Stimulated activated CD8-positive, alpha-beta memory T cell treated with anti-CD3 and anti-CD28 coated beads, Interleukin-15, amount 100 ng/mL, for 24 hours (primary cell): ENCODE results near the gene MET.

Experiments used
- DNase-seq: peaks from one replicate; pipeline ENCODE4 v3.0.0-alpha.2; 2020; ENCODE audit warnings: low read depth

MET gene

GRCh38 chr7:116783666-116784318 lies 111.8 kb downstream of the MET start:
- DNase-seq, result no peak

- no peak for DNase-seq
These were observed 112.7 kb downstream of the MET start for GRCh38 chr7:116784647-116785046.

GRCh38 chr7:116785843-116786242 lies 113.8 kb downstream of the MET start:
- DNase-seq, result no peak

GRCh38 chr7:116786791-116787443 lies 114.9 kb downstream of the MET start:
- DNase-seq, result no peak

GRCh38 chr7:116787881-116788280 lies 115.9 kb downstream of the MET start:
- DNase-seq, result no peak

- DNase-seq, result no peak
These were observed 116.7 kb downstream of the MET start for GRCh38 chr7:116788572-116789197.

GRCh38 chr7:116790025-116790424 lies 118.0 kb downstream of the MET start:
- no peak for DNase-seq

GRCh38 chr7:116792813-116793212 lies 120.8 kb downstream of the MET start:
- DNase-seq, result no peak

GRCh38 chr7:116793795-116794340 lies 121.9 kb downstream of the MET start:
- no peak for DNase-seq

- DNase-seq, result no peak
These were observed 124.5 kb downstream of the MET start for GRCh38 chr7:116796471-116796870.

GRCh38 chr7:116797612-116798011 lies 125.6 kb downstream of the MET start:
- DNase-seq, result no peak

GRCh38 chr7:116798232-116798631 lies 126.2 kb downstream of the MET start:
- no peak for DNase-seq

GRCh38 chr7:116799916-116800315 lies 127.9 kb downstream of the MET start:
- DNase-seq, result no peak

GRCh38 chr7:116800594-116800993 lies 128.6 kb downstream of the MET start:
- no peak for DNase-seq

- DNase-seq, result no peak
These were observed 129.2 kb downstream of the MET start for GRCh38 chr7:116801092-116801710.

- no peak for DNase-seq
These were observed 130.2 kb downstream of the MET start for GRCh38 chr7:116802144-116802745.

GRCh38 chr7:116802746-116803152 lies 130.8 kb downstream of the MET start:
- no peak for DNase-seq

- DNase-seq, result no peak
These were observed 132.5 kb downstream of the MET start for GRCh38 chr7:116804471-116804870.

GRCh38 chr7:116805100-116805544 lies 133.1 kb downstream of the MET start:
- DNase-seq, result no peak

- DNase-seq, result no peak
These were observed 134.3 kb downstream of the MET start for GRCh38 chr7:116806046-116806944.

GRCh38 chr7:116807011-116807560 lies 135.1 kb downstream of the MET start:
- no peak for DNase-seq
